GM20000 (cell line): ENCODE results near the gene ANKMY1.

Experiments
- DNase-seq: peaks from one replicate; pipeline ENCODE4 v3.0.0; 2012; ENCODE audit warnings: low spot score
- TF ChIP-seq, protein P1 (sequence below): IDR thresholded peaks from 2 replicates; pipeline ENCODE4 v1.5.1; 2012; ENCODE audit warnings: mild to moderate bottlenecking, control low read depth; ENCODE audit errors: extremely low read depth, missing control alignments

The ANKMY1 gene

DNA sequence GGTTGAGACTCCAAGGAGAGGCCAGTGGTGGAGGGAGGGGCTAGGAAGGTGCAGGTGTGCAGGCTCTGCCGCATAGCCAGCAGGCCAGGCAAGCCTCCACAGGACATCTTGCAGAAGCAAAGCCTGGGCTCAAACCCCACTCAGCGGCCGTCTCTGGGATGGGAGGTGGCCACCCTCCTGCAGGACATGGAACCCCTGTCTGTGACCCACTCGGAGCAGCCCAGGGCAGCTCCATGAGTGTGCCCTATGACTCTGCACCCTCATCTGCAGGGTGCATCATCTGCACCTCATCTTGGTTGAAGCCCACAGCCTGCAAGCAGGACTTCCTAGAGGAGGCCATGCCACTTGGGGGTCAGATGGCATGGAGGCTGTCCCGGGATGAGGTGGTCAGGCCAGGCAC lies 76.1 kb downstream of the ANKMY1 start:
- TF ChIP-seq, protein P1, sequence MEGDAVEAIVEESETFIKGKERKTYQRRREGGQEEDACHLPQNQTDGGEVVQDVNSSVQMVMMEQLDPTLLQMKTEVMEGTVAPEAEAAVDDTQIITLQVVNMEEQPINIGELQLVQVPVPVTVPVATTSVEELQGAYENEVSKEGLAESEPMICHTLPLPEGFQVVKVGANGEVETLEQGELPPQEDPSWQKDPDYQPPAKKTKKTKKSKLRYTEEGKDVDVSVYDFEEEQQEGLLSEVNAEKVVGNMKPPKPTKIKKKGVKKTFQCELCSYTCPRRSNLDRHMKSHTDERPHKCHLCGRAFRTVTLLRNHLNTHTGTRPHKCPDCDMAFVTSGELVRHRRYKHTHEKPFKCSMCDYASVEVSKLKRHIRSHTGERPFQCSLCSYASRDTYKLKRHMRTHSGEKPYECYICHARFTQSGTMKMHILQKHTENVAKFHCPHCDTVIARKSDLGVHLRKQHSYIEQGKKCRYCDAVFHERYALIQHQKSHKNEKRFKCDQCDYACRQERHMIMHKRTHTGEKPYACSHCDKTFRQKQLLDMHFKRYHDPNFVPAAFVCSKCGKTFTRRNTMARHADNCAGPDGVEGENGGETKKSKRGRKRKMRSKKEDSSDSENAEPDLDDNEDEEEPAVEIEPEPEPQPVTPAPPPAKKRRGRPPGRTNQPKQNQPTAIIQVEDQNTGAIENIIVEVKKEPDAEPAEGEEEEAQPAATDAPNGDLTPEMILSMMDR: no peak
- no peak for DNase-seq

DNA sequence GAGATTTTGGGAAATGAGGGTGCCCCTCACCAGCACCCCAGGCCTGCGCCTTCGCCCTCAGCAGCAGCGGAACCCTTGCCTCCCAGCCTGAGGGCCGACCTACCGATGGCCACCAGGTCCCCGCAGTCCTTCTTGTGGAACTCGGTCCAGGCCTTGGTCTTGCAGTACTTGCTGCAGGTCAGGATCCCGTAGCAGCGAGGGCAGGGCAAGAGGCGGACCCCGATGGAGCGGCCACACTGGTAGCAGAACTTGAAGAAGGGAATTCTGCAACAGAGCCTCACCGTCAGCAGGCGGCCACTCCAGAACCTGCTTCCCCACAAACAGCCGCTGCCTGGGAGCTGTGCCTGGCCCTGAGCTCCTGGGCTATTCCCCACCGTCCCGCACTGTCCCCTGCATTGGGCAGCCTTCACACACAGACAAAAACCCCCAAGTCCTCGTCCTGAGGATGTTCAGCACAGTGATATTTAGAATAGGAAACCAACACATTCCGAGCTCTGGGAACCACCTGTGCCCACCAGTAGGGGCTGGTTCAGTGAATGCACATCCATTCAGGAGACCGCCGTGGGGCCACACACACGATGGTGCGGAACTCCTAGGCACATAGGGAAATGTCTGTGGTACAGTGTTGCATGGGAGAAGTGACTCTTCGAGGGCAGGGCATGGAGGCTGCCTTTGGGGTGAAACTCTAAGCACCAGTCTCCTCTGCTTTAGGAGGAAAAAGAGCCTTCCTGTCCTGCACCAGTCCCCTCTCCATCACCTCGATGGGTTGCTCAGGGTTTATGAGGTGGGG lies 76.8 kb downstream of the ANKMY1 start:
- TF ChIP-seq, protein P1: no peak
- DNase-seq: no peak

DNA sequence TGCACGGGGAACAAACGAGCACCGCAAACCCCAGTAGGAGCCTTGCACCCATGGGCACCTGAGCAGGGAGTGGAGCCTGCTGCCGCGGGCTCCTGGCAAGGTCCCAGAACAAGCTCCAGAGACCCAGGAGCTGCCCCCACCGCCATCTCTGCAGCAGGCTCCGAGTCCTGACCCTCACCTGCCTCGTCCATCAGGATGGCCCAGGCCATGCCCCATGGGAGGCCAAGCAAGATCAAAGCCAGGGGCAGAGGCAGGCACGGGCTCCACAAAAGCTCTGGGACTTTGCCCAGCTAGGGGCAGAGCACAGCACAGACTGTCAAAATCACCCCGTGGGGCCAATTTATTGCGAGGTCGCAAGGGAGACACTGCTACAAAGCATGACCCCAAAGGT lies 78.7 kb downstream of the ANKMY1 start:
- TF ChIP-seq, protein P1: no peak
- DNase-seq: no peak

DNA sequence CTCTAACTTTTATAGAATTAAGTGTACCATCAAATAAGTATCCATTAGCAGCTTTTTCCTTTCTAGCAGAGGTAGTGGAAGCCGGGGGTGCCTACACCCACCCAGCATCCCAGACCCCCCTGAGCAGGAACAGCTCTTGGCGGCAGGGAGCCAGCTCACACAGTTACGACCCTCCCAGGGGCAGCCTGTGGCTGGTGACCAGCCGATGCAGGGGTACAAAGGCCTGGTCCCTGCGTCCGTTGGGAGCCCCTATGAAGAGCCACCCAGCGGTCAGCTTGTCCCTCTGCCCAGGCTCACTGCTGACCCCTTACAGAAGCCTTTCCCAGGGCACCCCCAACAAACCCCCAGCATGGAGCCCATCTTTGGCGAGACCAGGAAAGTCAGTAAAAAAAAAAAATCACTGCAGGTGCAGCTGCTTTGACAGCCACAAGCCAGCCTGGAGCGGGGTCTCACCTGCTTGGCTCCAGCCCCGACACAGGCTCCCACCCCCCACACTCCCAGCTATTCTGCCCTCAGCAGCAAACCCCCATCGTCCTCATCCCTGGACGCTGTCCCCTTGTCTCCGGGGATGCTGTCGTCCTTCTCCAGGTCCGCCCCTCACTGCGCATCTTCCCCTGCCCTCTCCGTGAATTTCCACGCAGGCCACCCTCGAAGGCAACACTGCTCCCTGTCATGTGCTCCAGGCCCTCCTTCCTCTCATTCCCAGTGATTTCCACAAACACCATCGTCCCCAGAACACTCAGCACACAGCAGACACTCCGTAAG lies 79.3 kb downstream of the ANKMY1 start:
- no peak for DNase-seq
- TF ChIP-seq, protein P1: no peak

DNA sequence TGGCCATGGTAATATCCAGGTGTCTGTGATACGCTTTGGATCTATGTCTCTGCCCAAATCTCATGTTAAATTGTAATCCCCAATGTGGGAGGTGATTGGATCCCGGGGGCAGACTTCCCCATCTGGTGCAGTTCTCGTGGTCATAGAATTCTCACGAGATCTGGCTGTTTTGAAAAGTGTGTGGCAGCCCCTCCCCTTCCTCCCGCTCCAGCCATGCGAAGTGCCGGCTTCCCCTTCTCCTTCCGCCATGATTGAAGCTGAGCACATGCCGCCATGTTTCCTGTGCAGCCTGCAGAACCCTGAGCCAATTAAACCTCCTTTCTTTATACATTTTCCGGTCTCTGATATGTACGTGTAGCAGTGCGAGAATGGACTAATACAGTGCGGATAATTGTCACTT lies 79.9 kb downstream of the ANKMY1 start:
- DNase-seq: no peak
- TF ChIP-seq, protein P1: no peak

DNA sequence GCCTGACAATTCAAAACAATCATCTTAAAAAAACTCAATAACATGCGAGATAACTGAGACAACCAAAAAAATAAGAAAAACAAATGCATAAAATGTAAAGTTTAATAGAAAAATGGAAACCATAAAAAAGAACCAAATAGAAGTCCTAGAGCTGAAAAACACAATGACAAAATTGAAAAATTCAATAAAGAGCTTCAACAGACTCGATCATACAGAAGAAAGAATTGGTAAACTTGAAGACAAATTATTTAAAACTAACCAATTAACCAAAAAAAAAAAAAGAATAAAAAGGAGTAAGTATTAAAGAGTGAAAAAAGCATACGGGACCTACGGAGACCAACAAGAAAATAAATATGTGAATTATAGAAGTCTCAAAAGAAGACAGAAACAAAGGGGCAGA lies 84.6 kb downstream of the ANKMY1 start:
- TF ChIP-seq, protein P1: no peak
- DNase-seq: no peak

DNA sequence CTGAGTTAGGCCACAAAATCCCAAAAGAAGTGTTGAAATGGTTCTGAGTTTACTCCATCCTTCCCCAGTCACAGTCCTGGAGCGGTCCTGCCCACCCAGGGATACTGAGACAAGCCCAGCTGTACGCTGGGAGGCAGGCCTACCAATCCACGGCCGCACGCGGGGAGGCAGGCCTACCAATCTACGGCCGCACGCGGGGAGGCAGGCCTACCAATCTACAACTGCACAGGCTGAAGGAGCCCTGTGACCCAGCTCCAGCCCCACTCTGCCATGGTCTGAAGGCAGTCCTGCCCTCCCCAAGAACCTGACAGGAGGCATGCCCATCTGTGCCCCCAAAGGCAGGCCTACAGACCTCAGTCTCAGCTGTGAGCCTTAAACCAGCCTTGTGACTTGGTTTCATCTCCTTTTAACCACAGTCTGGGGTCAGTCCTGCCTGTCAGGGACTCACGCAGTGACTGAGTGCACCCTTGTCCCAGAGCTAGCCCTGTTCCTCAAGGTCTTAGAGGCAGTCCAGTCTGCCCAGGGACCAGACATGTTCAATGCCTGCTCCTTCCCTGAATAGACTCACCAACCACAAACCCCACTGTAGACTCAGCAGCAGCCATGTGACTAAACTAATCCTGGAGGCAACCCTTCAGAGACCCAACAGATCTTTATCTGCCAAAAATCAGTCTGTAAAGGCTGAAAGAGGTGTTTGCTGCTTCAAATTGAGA lies 85.6 kb downstream of the ANKMY1 start:
- no peak for DNase-seq
- TF ChIP-seq, protein P1: no peak
